Coronary artery (tissue), 2 donors: ENCODE measurements around the gene CDK2AP2.

ENCODE experiments used
- DNase-seq: peaks from one replicate; pipeline ENCODE4 v3.0.0-alpha.2; 2017; ENCODE audit warnings: low spot score
- H3K27ac ChIP-seq, 2 donors: fragments of 200-600 bp; sonication (generic); one replicate each; pipeline ENCODE4 v1.5.1; 2016 to 2019
- H3K4me3 ChIP-seq: fragments of 200-600 bp; sonication (generic); 2 replicates; pipeline ENCODE4 v1.5.1; 2016; ENCODE audit warnings: mild to moderate bottlenecking, moderate library complexity
- TF ChIP-seq, protein P1 (sequence below): fragments of 200-600 bp; sonication (generic); IDR thresholded peaks from one replicate; pipeline ENCODE4 v1.5.1; 2019; ENCODE audit warnings: antibody characterized with exemption

CDK2AP2 gene

DNA sequence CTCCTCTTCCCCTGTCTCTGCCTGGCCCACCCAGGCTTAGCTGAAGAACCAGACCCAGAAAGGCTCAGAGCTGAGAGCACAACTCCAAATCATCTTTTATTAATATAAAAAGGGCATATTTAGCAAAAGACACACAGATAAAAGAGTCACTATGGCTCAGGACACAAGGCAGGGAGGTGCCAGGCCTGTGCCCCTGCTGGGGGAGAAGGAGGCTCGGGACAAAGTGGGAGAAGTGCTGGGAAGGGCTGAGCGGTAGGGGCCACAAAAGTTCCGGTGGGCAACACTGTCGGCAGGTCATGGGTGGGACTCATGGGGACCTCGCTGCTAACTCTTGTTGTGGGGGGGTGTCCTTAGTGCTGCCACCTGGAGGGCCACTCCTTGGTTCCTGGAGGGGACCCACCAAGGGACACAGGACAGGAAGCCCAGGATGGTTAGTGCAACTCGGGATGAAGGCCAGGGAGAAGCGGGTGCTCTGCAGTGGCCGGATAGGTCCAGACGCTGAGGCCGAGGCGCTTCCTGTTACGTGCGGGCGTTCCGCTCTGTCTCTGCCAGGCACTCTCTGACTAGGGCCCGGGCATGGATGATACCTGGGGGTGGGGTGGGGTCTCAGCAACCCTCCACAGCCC is 1.4 kb downstream of the CDK2AP2 start:
- Histone ChIP-seq H3K27ac (peak overlapping the region; percentile 86 to 97), H3K4me3 (peak overlapping the region; percentile 78)
- no peak for DNase-seq
- TF ChIP-seq, protein P1, sequence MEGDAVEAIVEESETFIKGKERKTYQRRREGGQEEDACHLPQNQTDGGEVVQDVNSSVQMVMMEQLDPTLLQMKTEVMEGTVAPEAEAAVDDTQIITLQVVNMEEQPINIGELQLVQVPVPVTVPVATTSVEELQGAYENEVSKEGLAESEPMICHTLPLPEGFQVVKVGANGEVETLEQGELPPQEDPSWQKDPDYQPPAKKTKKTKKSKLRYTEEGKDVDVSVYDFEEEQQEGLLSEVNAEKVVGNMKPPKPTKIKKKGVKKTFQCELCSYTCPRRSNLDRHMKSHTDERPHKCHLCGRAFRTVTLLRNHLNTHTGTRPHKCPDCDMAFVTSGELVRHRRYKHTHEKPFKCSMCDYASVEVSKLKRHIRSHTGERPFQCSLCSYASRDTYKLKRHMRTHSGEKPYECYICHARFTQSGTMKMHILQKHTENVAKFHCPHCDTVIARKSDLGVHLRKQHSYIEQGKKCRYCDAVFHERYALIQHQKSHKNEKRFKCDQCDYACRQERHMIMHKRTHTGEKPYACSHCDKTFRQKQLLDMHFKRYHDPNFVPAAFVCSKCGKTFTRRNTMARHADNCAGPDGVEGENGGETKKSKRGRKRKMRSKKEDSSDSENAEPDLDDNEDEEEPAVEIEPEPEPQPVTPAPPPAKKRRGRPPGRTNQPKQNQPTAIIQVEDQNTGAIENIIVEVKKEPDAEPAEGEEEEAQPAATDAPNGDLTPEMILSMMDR = no peak

DNA sequence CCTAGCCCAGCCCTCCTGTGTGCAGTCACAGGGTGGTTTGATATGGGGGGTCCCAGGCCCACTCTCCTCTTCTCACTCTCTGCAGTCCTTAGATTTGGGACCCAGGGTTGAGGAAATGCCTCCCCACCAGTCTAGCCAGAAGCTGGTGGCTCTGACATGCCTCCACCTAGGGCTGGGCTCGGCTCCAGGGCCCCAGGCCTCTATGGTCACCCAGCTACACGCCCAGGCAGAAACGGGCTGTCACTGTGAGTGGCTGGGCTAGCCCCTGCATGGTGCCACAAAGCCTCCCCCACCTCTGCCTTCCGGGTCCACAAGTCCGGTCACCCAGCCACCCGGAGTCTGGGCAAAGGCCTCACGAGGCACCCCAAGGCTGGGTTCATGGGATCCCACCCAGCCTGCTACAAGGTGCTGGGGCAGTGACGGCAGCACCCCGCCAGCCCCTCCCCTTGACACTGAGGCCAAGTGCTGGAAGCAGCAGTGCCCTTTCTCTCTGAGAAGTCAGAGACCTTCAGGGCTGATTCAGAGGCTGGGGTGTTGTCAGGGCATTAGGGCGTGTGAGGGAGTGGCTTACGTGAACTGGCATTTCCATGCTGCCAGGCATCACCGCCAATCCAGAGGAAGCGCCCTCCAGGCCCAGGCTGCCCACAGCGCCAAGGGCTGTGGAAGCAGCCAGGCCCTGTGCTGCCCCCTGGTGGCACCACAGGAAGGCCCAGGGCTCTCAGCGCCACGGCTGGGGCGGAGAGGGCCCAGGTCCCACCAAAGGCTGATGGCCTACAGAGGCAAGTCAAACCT is 2.2 kb downstream of the CDK2AP2 start:
- DNase-seq = peak; percentile 97
- TF ChIP-seq, protein P1 = peak; percentile 97
- H3K27ac ChIP-seq = peak overlapping the region; percentile 86 to 97
- H3K4me3 ChIP-seq = peak overlapping the region; percentile 78

DNA sequence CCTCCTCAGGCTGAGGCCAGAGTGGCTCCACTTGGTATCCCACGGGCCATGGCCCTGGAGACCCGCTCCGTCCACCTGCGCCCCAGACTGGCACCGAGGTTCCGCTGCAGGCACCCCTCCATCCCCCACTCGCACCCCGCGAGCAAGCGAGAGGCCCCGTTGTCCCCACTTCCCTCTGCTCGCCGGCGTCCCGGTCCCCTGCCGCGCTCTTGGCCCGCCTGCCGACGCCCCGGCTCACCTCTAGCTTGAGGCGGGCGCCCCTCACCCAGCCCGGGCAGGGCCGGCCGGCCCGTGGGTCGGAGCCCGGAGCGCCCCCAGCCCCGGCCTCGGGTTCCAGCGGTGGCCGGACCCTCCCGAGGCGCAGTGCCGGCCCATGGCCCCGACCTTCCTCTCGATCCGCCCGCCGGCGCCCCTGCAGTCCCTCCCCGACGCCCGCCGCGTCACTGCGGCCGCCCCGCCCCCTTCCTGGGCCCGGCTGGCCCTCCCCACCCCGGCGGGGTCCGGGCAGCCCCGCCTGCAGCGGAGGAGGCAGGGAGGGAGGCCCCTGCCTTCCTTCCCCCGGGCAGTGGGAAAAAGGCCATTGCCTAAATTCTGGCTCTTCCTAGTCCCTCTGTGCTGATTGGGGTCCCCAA is 2.9 kb downstream of the CDK2AP2 start, which contains the start of gene PITPNM1:
PITPNM1 (minus strand) TSS at position 414 of the 632 bp plus-strand sequence. CDS start 1,183 bp downstream, outside the sequence.
- Histone ChIP-seq H3K4me3 (peak within 1 kb of the TSS; percentile 78), H3K27ac (peak within 1 kb of the TSS; percentile 86 to 97)
- TF ChIP-seq, protein P1 = no peak
- DNase-seq = peak; percentile 85

DNA sequence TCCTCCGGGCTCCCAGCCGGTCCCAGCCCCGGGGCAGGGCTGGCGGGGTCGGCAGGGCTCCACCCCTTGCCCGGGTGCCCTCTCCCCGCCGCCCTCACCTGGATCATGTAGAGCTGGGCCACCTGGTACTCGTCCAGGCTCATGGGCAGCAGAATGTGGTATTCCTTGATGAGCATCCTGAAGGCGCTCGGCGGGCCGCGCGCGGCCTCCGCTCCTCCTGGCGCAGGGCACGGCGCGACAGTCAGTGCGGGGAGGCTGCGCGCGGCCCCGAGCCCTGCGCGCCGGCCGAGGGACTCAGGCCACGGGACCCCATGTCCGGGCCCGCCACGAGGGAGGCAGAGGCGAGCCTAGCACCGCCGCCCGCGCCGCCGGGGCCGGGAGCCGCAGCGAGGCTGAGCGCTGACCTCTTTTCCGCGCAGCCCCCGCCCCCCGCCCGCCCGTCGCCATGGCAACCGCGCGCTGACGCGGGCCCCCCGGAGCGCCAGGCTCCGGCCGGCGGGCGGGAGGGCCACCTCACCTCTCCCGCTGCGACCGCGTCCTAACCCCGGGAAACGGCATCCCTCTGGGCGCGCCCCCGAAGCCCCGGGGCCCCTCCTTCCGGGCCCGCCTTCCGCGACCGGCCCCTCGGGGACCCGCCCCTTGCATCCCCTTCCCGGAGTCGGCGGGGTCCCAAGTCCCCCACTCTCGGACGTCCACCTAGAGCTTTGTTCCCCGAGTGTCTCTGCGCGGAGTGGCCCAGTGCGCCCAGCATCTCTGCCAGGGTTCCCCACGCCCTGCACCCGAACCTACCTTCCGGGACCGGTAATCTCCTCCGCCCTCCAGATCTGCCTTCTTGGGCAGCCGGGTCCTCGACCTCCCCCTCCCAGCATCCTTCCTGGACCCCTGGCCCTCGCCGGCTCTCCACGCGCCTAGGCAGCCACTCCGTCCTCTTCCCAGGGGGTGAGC is 3.7 kb downstream of the CDK2AP2 start:
- TF ChIP-seq, protein P1 = no peak
- no peak for DNase-seq
- peak overlapping the region; percentile 78 for H3K4me3 ChIP-seq
- H3K27ac ChIP-seq = peak overlapping the region; percentile 86 to 97

DNA sequence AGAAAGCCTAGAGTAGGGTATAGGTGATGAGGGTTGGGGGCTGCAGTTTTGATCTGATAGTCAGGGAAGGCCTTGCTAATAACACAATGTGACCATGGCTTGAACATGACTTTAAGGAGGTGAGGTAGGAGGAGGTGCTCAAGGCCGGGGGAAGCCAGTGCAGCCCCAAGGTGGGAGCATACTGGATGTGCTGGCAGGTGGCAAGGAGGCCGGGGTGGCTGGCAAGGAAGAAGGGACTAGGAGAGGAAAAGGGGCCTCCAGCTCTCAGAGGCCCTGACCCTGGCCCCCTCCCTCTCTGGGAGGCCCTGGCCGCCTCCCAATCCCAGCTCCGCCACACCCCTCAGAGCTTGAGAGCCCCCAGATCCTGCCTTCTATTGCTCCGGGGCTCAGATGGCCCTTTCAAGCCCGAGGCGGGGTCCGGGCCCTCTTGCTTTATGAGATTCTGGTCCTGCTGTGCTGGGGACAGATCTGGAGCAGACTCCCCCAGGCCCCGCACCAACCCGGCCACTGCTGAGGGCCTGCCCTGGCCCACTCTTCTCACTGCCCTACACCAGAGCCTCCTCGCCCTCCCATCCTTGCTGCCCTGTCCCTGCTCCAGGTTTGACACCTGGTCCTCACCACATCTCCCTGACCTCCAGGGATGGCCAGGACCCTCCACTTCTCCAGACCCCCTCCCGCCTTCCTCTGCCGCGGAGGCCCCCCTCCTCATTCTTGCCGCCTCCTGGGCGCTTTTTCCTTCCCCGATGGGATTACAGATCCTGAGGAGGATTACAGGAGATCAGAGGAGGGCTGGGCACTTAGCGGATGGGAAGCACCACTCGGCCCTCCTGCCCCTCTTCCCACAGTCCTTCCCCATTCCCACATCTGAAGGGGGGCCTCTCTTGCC is 4.6 kb downstream of the CDK2AP2 start:
- TF ChIP-seq, protein P1 = no peak
- H3K4me3 ChIP-seq = peak overlapping the region; percentile 78
- no peak for DNase-seq
- no peak overlapping the region for H3K27ac ChIP-seq
